ENCODE data around the gene SETDB1. TPM values are rescaled to one million over a fixed set of nuclear protein-coding genes. Genes with fewer than 3 reads are reported as not detected.

SETDB1 gene
- total RNA-seq, 4 donors from 2014 or later: 24.9 to 30.2 (median 27.7) TPM

- no peak for DNase-seq (ENCODE audit: extremely low spot score)
- no peaks in the 10 kb centered on the region for H3K9me3 ChIP-seq
- WGBS: under 1% methylated on average over 26 of the region's 67 CpGs
- H3K36me3 ChIP-seq: peaks cover 0 to 2% (median under 1%) of the 10 kb centered on the region in 4 donors
- intact Hi-C loops (cut with DNase I): loop anchor here (5.0 kb wide), 1 partner anchor 97 kb away; the partner anchor contains the start of gene ARNT
- peaks cover 61 to 79% (median 77%) of the 10 kb centered on the region in 4 donors for H3K4me1 ChIP-seq
- peak overlapping the region; percentile 73 to 98 (median 90) for H3K4me3 ChIP-seq
- TF ChIP-seq CTCF (IDR thresholded peaks at IDR 0.05) (no peak), POLR2A (IDR thresholded peaks at IDR 0.05; ENCODE audit: low read depth) (no peak), POLR2AphosphoS5 (IDR thresholded peaks at IDR 0.05) (no peak), EP300 (IDR thresholded peaks at IDR 0.05) (no peak)
- H3K27ac ChIP-seq (replicated peaks in 1 of 4): peak overlapping the region; percentile 93 to 98 (median 98)
- no peaks in the 10 kb centered on the region for H3K27me3 ChIP-seq
Measured at GRCh38 chr1:150973836-150974579, 47.8 kb downstream of the SETDB1 start.

GRCh38 chr1:150974580-150975478 lies 48.7 kb downstream of the SETDB1 start, which contains the start of gene CERS2:
CERS2 (minus strand) TSS chr1:150974835; CDS start chr1:150969090, 5,745 bp downstream.
- peak within 1 kb of the TSS; percentile 93 to 98 (median 98) for H3K27ac ChIP-seq (replicated peaks in 1 of 4)
- H3K27me3 ChIP-seq: no peaks in the 10 kb centered on the region
- WGBS: 7% methylated on average over 21 of the region's 106 CpGs
- intact Hi-C loops (cut with DNase I): loop anchor here (5.0 kb wide), 1 partner anchor 98 kb away; the partner anchor contains the start of gene ARNT
- no peaks in the 10 kb centered on the region for H3K36me3 ChIP-seq
- TF ChIP-seq EP300 (IDR thresholded peaks at IDR 0.05) (no peak), POLR2AphosphoS5 (IDR thresholded peaks at IDR 0.05) (peak; percentile 34 to 47)
- H3K9me3 ChIP-seq: no peaks in the 10 kb centered on the region
- peaks cover 63 to 80% (median 77%) of the 10 kb centered on the region in 4 donors for H3K4me1 ChIP-seq
- DNase-seq (ENCODE audit: extremely low spot score): no peak
- H3K4me3 ChIP-seq: peak within 1 kb of the TSS; percentile 73 to 98 (median 90)

GRCh38 chr1:150976401-150976821 lies 50.2 kb downstream of the SETDB1 start:
- TF ChIP-seq EP300 (IDR thresholded peaks at IDR 0.05): no peak
- no peak for TF ChIP-seq POLR2AphosphoS5 (IDR thresholded peaks at IDR 0.05)
- TF ChIP-seq CTCF (IDR thresholded peaks at IDR 0.05): no peak
- TF ChIP-seq POLR2A (IDR thresholded peaks at IDR 0.05; ENCODE audit: low read depth): no peak
- peak overlapping the region; percentile 43 to 62 (median 58) for H3K27ac ChIP-seq (replicated peaks in 1 of 4)
- no peak overlapping the region for H3K4me3 ChIP-seq
- intact Hi-C loops (cut with DNase I): no loop called here
- H3K9me3 ChIP-seq: no peaks in the 10 kb centered on the region
- H3K36me3 ChIP-seq: no peaks in the 10 kb centered on the region
- H3K4me1 ChIP-seq: peaks cover 49 to 73% (median 67%) of the 10 kb centered on the region in 4 donors
- no peaks in the 10 kb centered on the region for H3K27me3 ChIP-seq
- WGBS: 94% methylated on average over 9 of the region's 9 CpGs
- no peak for DNase-seq (ENCODE audit: extremely low spot score)

GRCh38 chr1:150976879-150977694 lies 50.9 kb downstream of the SETDB1 start:
- WGBS: 76% methylated on average over 11 of the region's 11 CpGs
- intact Hi-C loops (cut with DNase I): no loop called here

More at GRCh38 chr1:150976879-150977694, 50.9 kb downstream of the SETDB1 start:
- H3K4me3 ChIP-seq: no peak overlapping the region
- no peak for TF ChIP-seq CTCF (IDR thresholded peaks at IDR 0.05)
- TF ChIP-seq POLR2AphosphoS5 (IDR thresholded peaks at IDR 0.05): peak; percentile 65 to 74
- no peaks in the 10 kb centered on the region for H3K36me3 ChIP-seq
- no peaks in the 10 kb centered on the region for H3K9me3 ChIP-seq
- no peaks in the 10 kb centered on the region for H3K27me3 ChIP-seq
- peaks cover 42 to 73% (median 66%) of the 10 kb centered on the region in 4 donors for H3K4me1 ChIP-seq
- peak overlapping the region; percentile 43 to 62 (median 58) for H3K27ac ChIP-seq (replicated peaks in 1 of 4)
- no peak for DNase-seq (ENCODE audit: extremely low spot score)

All from esophagus muscularis mucosa (tissue), 4 donors.